Measurements from ENCODE around the gene KCTD19.
"Not testable (repeated sequence)": the region's sequence is repeated elsewhere in the genome, so short reads cannot be mapped to it uniquely, and the experiment has no call there.

KCTD19 gene

GRCh38 chr16:67326472-67327309 lies at the start of gene KCTD19, which contains the start of gene LRRC36:
Gene KCTD19 (minus strand): TSS chr16:67326741. CDS start chr16:67326707, 34 bp downstream.
Gene LRRC36 (plus strand): TSS chr16:67326815. CDS start chr16:67326863, 48 bp downstream.
- DNase-seq: peak; percentile 18

DNA sequence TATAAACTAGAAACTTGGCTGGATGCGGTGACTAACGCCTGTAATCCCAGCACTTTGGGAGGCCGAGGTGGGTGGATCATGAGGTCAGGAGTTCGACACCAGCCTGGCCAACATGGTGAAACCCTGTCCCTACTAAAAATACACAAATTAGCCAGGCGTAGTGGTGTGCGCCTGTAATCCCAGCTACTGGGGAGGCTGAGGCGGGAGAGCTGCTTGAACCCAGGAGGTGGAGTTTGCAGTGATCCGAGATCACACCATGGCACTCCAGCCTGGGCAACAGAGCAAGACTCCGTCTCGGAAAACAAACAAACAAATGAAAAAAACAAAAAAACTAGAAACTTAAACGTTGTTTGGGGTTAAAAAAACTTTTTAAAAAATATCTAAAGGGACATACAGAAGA lies 49.5 kb upstream of the KCTD19 start:
- not testable (repeated sequence) for DNase-seq

DNA sequence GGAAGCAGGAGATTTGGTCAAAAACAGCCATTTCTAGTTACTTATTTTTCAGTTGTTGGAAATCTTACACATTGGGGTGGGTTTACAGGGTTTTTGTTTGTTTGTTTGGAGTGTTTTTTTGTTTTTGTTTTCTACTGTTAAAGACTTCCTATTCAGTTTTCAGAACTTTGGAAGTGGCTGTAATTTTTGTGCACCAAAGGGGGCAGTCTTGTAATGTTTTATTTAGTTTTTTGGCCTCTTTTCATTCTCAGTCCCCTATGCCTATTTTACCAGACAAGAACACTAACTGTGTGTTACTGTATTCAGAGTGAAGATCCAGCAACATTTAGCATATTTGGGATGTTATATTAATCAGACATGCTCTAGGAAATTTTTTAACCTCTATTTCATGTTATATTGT lies 46.1 kb upstream of the KCTD19 start:
- peak; percentile 11 for DNase-seq

DNA sequence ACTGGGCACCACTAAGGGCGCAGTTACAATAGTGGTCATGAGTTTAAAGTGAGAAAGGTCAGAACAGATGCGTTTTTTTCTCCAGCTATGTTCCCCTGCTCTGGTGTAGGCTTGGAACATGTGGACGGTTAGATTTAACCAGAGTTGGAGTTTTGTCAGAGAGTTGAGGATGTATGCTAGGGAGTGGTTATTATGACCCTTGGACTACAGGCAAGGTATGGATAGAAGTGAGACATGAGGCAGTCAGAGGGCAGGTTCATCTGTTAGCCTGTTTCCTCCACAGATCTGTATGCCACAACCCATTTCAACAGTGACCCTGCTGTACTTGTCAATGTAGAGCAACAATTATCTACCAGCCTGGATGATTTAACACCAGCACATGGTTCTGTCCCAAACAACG lies 44.1 kb upstream of the KCTD19 start:
- no peak for DNase-seq

DNA sequence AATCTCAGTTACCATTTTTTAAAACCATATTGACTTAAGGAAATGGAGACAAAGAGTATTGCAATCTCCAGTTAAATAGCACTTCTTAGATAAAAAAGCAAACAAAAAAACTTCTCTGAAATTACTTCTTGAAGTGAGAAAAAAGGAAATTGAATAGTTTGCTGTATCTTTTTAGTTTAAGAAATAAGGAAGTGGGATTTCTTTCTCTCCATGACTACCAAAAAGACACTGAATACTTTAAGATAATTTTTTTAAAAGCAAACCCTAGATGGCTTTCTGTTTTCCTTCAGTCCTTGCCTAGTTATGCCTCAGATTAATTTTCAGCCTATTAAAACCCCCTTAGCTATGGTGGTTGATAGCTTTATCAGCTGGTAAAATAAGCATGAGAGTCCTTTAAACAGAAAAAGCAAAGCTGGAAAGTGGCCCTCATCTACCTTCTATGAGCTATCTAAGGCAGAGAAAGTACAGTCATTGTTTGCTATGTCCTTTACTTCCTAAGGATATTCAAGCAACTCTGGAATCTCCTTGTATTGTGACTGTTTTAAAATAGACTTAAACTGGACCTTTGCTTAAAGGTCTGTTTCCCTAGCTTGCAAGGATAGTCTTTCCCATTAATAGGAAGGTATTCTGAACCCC lies 38.2 kb upstream of the KCTD19 start:
- no peak for DNase-seq

DNA sequence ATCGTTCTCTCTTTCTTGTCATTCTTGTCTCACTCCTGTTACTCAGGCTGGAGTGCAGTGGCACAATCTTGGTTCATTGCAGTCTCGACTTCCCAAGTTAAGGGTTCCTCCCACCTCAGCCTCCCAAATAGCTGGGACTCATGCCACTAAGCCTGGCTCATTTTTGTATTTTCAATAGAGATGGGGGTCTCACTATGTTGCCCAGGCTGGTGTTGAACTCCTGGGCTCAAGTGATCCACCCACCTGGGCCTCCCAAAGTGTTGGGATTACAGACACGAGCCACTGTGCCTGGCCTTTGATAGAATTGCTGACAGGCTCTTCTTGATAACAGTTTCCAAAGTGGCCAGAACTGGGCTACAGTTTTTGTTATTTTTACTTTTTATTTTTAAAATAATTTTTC lies 34.5 kb upstream of the KCTD19 start:
- no peak for DNase-seq

- DNase-seq: not testable (repeated sequence)
Measured at GRCh38 chr16:67359540-67360269, 33.2 kb upstream of the KCTD19 start.

DNA sequence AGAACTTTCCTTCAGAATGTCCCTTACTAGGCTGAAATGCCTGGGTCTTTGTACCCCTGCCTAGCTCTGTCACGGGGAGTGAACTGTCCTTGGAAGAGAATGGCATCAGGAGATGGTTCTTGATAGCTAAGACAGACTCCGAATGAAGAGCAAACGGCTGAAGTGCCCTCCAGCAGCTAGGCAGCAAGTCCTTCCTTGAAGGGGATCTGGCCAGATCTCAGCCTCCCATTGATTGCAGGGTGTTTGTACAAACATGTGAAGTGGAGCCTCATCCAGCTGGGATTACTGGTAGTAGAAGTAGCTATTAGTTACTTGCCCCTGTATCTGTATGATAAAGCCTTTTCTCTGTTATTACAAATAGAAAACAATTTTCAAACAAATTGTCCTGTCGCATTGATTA lies 31.0 kb upstream of the KCTD19 start:
- DNase-seq: no peak

DNA sequence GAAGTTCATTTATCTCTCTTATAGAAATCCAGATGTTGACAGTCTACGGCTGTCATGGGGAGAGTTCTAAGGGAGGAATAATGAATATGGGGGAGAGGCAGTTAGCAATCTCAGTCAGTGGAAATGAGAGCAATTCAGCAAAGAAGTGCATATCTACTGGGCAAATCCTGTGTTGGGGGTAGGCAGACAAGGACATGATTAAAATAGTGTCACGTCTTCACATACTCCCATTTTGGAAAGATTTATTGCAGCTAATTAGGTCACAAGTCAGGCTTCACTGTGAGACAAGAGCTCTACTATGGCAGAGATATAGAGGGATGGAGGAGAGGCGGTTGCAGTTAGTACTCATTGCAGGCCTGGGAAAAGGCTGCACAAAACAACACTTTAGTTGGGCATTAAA lies 29.9 kb upstream of the KCTD19 start:
- no peak for DNase-seq

DNA sequence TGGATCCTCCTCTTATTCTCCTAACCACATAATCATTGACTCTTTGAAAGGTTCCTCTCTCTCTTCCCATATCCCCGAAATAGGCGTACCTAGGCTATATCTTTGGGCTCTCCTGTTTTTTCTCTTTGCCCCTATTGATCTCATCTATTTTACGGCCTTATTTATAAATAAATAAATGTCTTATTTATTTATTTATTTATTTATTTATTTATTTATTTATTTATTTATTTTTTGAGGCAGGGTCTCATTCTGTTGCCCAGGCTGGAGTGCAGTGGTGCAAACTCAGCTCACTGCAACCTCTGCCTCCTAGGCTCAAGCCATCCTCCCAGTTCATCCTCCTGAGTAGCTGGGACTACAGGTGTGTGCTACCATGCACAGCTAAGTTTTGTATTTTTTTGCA lies 25.9 kb upstream of the KCTD19 start:
- not testable (repeated sequence) for DNase-seq

DNA sequence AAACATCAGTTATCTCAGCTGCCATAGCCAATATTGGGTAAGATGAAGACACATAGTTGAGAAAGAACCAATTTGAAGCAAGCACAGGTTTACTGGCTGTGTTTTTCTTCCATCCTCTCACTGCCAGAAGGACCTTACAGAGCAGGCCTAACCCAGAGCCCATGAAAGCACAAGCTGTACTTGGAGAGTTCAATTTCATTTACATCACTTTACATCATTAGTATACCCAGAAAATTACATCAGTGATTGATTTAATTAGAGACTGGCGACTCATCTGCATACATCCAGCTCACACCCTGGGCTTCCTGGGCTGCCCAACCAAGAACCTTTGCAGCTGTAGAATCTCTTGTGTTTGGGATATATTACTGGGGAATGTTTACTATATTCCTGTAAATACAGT lies 23.8 kb upstream of the KCTD19 start:
- no peak for DNase-seq

DNA sequence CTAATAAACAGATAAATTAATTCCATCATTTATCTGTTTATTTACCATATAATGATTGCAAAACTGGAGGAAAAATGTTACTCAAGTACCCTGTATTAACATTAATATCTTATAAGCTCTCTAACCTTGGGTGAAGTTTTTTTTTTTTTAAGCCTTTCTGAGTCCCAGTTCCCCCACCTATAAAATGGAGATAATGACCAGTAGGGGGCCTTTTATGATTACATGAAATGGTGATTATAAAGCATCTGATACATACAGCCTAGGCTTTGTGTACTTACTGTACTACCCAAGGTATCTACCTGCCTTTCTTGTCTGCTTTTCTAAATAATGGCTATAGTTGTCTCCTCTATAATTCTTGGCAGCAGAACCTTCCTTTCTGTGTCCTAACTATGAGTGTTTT lies 22.6 kb upstream of the KCTD19 start:
- peak; percentile 7 for DNase-seq

DNA sequence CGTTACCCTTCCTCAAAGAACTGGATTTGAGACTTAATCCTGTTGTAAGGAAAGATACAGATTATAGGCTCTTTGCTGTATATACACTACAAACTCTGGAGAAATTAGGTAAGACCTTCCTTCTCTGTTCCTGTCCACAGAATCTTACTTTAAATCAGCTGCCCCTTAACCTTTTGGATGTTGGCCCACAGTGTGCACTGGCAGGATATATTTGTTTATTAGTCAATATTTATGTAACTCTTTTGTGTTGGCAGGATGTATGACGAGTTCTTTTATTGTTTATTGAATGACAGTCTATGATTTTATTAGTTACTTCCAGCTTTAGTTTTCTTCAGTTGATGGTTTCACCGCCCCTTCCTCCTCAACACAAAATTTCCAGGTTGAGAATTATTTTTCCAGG lies 19.8 kb upstream of the KCTD19 start:
- DNase-seq: no peak

- DNase-seq: no peak
Measured at GRCh38 chr16:67345401-67345800, 18.9 kb upstream of the KCTD19 start.

DNA sequence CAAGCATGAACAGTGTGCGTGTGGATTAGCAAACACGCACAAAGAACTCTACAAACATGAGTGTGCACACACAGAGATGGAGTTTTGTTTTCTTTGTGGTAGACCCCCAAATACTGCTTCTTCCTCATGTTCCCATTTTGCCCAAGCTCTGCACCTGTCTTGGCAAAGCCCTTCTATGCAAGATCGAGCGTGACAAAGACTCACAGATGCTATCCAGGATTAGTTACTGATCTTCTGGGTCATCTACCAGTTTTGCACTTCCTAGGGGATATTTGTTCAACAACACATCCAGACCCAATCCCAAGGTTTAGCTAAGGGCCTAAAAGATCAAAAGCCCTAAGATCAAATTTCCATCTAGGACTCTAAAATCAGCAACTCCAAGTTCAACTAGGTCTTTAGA lies 16.1 kb upstream of the KCTD19 start:
- no peak for DNase-seq

DNA sequence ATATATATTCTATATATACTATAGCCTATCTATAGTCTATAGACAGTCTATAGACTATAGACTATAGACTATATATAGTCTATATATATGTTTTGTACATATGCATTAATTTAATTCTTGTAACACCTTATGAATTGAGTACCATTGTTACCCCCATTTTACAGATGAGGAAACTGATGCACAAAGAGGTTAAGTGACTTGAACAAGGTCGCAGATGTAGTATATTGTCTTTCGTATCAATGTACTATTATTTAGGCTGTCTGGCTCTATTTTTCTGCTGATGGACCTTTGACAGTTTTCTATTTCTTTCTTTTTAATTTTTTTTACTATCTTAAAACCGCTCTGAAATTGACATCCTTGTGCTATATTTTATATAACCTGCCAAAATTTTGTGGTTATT lies 14.7 kb upstream of the KCTD19 start:
- no peak for DNase-seq

- no peak for DNase-seq
Measured at GRCh38 chr16:67339453-67339852, 12.9 kb upstream of the KCTD19 start.

DNA sequence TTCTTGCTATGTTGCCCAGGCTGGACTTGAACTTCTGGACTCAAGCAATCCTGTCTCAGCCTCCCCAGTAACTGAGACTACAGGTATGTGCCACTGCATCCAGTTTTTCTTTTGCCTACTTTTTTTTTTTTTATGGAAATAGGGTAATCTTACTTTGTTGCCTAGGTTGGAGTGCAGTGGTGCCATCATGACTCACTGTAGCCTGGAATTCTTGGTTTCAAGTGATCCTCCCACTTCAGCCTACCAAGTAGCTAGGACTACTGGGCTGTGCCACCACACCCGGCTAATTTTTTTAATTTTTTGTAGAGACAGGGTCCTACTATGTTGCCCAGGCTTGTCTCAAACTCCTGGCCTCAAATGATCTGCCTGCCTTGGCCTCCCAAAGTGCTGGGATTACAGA lies 10.1 kb upstream of the KCTD19 start:
- DNase-seq: no peak

GRCh38 chr16:67336116-67336515 lies 9.6 kb upstream of the KCTD19 start:
- DNase-seq: no peak

DNA sequence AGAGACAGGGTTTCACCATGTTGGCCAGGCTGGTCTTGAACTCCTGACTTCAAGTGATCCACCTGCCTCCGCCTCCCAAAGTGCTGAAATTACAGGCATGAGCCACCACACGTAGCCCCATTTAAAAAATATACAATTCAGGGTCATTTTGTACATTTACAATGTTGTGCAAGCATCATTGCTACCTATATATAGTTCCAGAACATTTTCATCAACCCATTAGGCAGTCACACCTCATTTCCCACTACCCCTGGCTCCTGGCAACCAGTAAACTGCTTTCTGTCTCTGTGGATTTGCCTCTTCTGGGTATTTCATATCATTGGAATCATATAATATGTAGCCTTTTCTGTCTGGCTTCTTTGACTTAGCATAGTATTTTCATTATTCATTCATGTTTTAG lies 6.8 kb upstream of the KCTD19 start:
- DNase-seq: no peak

- DNase-seq: no peak
Measured at GRCh38 chr16:67329901-67330300, 3.4 kb upstream of the KCTD19 start.

DNA sequence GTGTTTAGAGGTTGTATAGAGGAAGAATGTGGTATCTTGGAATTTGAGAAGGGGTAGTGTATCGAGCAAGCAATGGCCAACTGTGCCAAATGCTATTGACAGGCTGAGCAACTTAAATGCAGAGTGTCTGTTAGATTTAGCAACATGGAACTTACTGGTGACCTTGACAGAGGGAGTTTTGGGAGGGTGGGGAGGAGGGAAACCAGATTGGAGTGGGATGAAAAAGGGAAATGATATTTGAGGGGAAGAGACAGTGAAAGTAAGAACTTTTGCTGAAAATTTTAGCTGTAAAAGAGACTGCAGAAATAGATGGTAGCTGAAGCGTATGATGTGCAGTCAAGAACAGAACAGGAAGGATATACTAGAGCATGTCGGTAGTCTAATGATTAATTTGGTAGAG lies 1.2 kb upstream of the KCTD19 start:
- DNase-seq: no peak

DNA sequence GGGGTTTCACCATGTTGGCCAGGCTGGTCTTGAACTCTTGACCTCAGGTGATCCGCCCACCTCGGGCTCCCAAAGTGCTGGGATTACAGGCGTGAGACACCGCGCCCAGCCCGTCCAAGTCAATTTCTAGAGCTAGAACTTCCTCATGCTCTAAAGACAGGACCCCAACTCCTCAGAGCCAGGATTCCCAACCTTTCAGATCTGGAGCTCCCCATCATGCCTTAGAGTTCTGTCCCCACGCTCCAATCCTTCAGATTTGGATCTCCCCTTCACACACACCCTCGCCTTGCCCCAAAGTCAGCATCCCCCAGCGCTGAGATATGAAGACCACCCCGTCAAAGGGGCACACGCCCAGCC lies 448 bp downstream of the KCTD19 start:
- DNase-seq: no peak

GRCh38 chr16:67317853-67318252 lies 8.7 kb downstream of the KCTD19 start:
- no peak for DNase-seq
